ENCODE results near the gene SCYGR5.

The SCYGR5 gene

GRCh38 chr2:227684258-227684657 lies 17.7 kb downstream of the SCYGR5 start:
- H3K36me3 ChIP-seq (ENCODE audit: control insufficient read depth, insufficient read depth, low read length) = no peaks in the 10 kb centered on the region
- no peak for DNase-seq (ENCODE audit: extremely low read depth, insufficient read length)
- TF ChIP-seq CTCF (IDR thresholded peaks at IDR 0.05; ENCODE audit: insufficient read depth, low read length, poor library complexity, severe bottlenecking) = no peak
- no peak overlapping the region for H3K4me3 ChIP-seq (replicated peaks; ENCODE audit: low read depth, low read length)
- H3K27me3 ChIP-seq (replicated peaks; ENCODE audit: control insufficient read depth, insufficient read depth, low read length) = no peaks in the 10 kb centered on the region; the same call in 1 of the 2 replicates

DNA sequence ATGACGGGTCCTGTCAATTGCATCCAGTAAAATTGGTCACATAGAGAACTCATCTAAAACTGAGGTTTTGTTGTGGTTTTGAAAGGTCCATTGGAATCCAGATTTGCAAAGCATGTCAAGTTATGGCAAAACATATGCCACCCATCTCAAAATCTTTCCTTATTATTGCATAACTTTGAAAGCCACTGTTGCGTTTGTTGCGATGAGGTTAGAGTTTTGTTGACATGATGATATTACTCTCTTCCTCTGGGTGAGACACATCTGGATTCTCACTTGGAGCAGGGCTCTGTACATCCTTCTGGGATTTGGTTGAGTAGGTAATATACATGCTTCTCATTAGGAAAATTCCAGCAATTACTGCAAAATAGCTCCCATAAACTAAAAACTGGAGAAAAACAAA lies 20.6 kb downstream of the SCYGR5 start:
- no peak overlapping the region for H3K4me3 ChIP-seq (replicated peaks; ENCODE audit: low read depth, low read length)
- no peaks in the 10 kb centered on the region for H3K36me3 ChIP-seq (ENCODE audit: control insufficient read depth, insufficient read depth, low read length)
- TF ChIP-seq CTCF (IDR thresholded peaks at IDR 0.05; ENCODE audit: insufficient read depth, low read length, poor library complexity, severe bottlenecking) = no peak
- no peaks in the 10 kb centered on the region; the same call in 1 of the 2 replicates for H3K27me3 ChIP-seq (replicated peaks; ENCODE audit: control insufficient read depth, insufficient read depth, low read length)
- DNase-seq (ENCODE audit: extremely low read depth, insufficient read length) = no peak

DNA sequence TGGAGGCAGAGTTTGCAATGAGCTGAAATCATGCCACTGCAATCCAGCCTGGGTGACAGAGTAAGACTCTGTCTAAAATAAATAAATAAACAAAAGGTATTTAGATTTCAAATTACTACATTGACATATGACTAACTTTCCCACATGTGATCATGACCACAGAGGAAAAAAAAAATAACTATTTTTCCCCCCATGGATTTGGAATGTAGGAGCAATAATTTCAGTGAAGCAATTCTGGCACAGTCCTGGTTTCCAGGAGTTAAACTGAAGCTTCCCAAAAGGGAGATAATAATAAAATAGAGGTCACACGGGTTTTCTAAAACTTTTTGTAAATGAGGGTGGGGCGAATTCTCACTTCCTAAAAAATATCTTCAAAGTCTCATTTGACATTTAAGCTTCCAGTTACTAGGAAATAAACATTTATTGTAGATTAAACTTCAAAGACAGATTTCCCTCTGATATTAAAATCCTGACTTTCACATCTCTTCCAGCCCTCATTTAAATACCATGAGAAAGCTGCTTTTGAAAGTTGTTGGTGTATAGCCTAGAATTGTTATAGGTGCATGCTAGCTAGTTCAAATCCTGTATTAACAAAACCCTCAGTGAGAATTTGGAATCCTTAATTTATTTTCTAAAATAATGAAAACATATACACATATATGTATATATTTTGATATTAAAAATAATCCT lies 30.5 kb downstream of the SCYGR5 start:
- DNase-seq (ENCODE audit: extremely low read depth, insufficient read length) = no peak
- no peak for TF ChIP-seq CTCF (IDR thresholded peaks at IDR 0.05; ENCODE audit: insufficient read depth, low read length, poor library complexity, severe bottlenecking)
- Histone ChIP-seq H3K36me3 (ENCODE audit: control insufficient read depth, insufficient read depth, low read length) (no peaks in the 10 kb centered on the region), H3K4me3 (replicated peaks; ENCODE audit: low read depth, low read length) (no peak overlapping the region), H3K27me3 (replicated peaks; ENCODE audit: control insufficient read depth, insufficient read depth, low read length) (no peaks in the 10 kb centered on the region)

GRCh38 chr2:227701556-227701955 lies 35.0 kb downstream of the SCYGR5 start:
- no peaks in the 10 kb centered on the region for H3K36me3 ChIP-seq (ENCODE audit: control insufficient read depth, insufficient read depth, low read length)
- no peak for TF ChIP-seq CTCF (IDR thresholded peaks at IDR 0.05; ENCODE audit: insufficient read depth, low read length, poor library complexity, severe bottlenecking)
- DNase-seq (ENCODE audit: extremely low read depth, insufficient read length) = no peak
- no peak overlapping the region for H3K4me3 ChIP-seq (replicated peaks; ENCODE audit: low read depth, low read length)
- H3K27me3 ChIP-seq (replicated peaks; ENCODE audit: control insufficient read depth, insufficient read depth, low read length) = no peaks in the 10 kb centered on the region

DNA sequence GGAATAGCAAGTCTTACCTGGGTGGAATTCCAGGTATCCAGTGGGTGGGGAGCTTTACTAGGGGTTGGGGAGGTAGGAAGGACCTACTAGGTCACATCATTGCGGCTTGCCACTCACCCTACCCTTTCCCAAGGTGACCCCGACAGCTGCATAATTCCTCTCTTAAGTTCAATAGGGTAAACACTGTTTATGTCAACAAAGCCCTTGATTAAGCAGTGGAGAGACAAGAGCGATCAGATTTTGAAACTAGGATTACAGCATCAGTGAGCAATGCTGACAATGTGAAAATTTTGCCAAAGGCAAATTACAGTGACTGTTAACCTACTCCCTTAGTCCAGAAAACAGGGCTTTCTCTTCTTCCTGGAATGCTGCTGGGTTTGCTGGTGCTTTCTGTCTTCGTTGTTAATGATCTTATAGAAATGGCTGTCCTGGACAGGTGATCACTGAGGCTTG lies 36.7 kb downstream of the SCYGR5 start:
- no peaks in the 10 kb centered on the region for H3K27me3 ChIP-seq (replicated peaks; ENCODE audit: control insufficient read depth, insufficient read depth, low read length)

More for the DNA sequence above, 36.7 kb downstream of the SCYGR5 start:
- no peaks in the 10 kb centered on the region for H3K36me3 ChIP-seq (ENCODE audit: control insufficient read depth, insufficient read depth, low read length)
- no peak overlapping the region for H3K4me3 ChIP-seq (replicated peaks; ENCODE audit: low read depth, low read length)
- DNase-seq (ENCODE audit: extremely low read depth, insufficient read length) = no peak
- TF ChIP-seq CTCF (IDR thresholded peaks at IDR 0.05; ENCODE audit: insufficient read depth, low read length, poor library complexity, severe bottlenecking) = no peak
